ENCODE results near the gene LMX1B. TPM values are rescaled to one million over a fixed set of nuclear protein-coding genes. Genes with fewer than 3 reads are reported as not detected.

Gene LMX1B
- total and polyA plus RNA-seq, 8 donors = 0.20 TPM; not detected in 7

- H3K36me3 ChIP-seq = no peaks in the 10 kb centered on the region
- WGBS, 5 donors = 21 to 35% (median 30%) methylated on average over 13 to 20 of the region's 20 CpGs
- no peaks in the 10 kb centered on the region for H3K9me3 ChIP-seq
- H3K27me3 ChIP-seq = peaks cover 9 to 99% (median 60%) of the 10 kb centered on the region in 3 donors
- TF ChIP-seq POLR2A (IDR thresholded peaks at IDR 0.05) (no peak), POLR2AphosphoS5 (IDR thresholded peaks at IDR 0.05) (no peak), CTCF (IDR thresholded peaks at IDR 0.05) (no peak), EP300 (IDR thresholded peaks at IDR 0.05) (no peak)
- H3K4me1 ChIP-seq = peaks cover 6 to 12% (median 12%) of the 10 kb centered on the region in 4 donors
- no peak overlapping the region for H3K4me3 ChIP-seq
- H3K27ac ChIP-seq = no peak overlapping the region
- DNase-seq = no peak
- intact Hi-C loops (cut with DNase I; ENCODE audit: low total_unique reads) = no loop called here
Observed at GRCh38 chr9:126630458-126631237, 16.9 kb downstream of the LMX1B start.

GRCh38 chr9:126631254-126631653, 17.5 kb downstream of the LMX1B start:
- Histone ChIP-seq H3K9me3 (no peaks in the 10 kb centered on the region), H3K4me3 (no peak overlapping the region), H3K27me3 (peaks cover 5 to 99% (median 54%) of the 10 kb centered on the region in 3 donors), H3K27ac (no peak overlapping the region), H3K36me3 (no peaks in the 10 kb centered on the region), H3K4me1 (peaks cover 0 to 6% (median 5%) of the 10 kb centered on the region in 4 donors)
- intact Hi-C loops (cut with DNase I; ENCODE audit: low total_unique reads) = no loop called here
- DNase-seq = no peak
- 39 to 45% (median 42%) methylated on average over 6 of the region's 6 CpGs for WGBS, 5 donors
- TF ChIP-seq EP300 (IDR thresholded peaks at IDR 0.05) (no peak), POLR2AphosphoS5 (IDR thresholded peaks at IDR 0.05) (no peak), POLR2A (IDR thresholded peaks at IDR 0.05) (no peak), CTCF (IDR thresholded peaks at IDR 0.05) (no peak)

DNA sequence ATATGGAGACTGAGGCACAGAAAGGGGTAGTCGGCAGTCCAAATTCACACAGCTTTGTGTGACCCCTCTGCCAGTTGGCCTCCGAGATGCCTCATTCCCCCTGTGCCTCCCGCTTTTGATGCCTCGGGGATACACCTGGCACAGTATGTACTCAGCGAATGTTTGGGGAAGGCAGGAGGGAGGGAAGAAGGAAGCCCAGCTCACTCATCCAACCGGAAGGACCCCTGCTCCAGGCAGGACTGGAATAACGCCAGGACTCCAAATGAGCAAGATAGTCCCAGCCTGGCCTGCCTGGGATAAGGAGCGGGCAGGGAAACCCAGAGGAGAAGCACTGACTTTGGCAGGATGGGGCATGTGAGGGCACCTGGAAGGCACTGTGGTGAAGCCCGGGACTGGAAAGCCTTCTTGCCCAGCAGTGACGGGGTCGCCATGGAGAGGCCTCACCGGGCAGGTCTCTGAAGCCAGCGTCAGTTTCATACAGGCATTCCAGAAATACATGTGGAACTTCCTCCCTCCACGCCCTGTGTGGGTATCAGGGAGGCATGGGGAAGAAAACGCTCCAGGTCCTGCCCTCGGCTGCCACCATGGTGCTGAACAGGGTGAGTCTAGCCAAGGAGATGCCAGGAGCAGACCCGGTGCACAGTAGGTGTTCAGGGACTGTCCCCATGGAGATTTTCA, 20.3 kb downstream of the LMX1B start:
- intact Hi-C loops (cut with DNase I; ENCODE audit: low total_unique reads) = no loop called here
- Histone ChIP-seq H3K36me3 (no peaks in the 10 kb centered on the region), H3K27me3 (peaks cover 10 to 99% (median 51%) of the 10 kb centered on the region in 3 donors), H3K27ac (no peak overlapping the region), H3K9me3 (no peaks in the 10 kb centered on the region), H3K4me1 (peaks cover 0 to 15% (median 5%) of the 10 kb centered on the region in 4 donors), H3K4me3 (no peak overlapping the region)
- TF ChIP-seq EP300 (IDR thresholded peaks at IDR 0.05) (no peak), POLR2A (IDR thresholded peaks at IDR 0.05) (no peak), CTCF (IDR thresholded peaks at IDR 0.05) (no peak), POLR2AphosphoS5 (IDR thresholded peaks at IDR 0.05) (no peak)
- 38 to 55% (median 46%) methylated on average over 14 to 17 of the region's 17 CpGs for WGBS, 5 donors
- DNase-seq = no peak

DNA sequence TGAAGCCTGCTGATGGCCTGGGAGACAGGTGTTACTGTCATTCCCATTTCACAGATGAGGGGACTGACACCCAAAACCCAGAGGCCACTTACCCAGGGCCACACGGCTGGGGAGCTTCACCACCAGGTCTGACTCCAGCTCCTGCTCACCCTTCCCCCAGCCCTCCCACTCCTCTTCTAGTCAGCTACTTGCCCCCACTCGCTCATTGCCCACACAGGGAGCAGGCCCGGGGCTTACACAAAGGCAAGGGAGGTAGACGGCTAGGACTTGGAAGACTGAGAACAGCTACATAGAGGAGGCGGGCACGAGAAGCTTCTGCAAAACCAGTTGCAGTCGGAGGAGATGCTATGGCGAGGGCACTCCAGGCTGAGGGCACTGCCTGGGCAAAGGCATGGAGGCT, 21.3 kb downstream of the LMX1B start:
- no peak for DNase-seq
- Histone ChIP-seq H3K4me3 (no peak overlapping the region), H3K4me1 (peaks cover 0 to 16% (median 5%) of the 10 kb centered on the region in 4 donors), H3K9me3 (no peaks in the 10 kb centered on the region), H3K27ac (no peak overlapping the region), H3K27me3 (peaks cover 10 to 99% (median 49%) of the 10 kb centered on the region in 3 donors), H3K36me3 (no peaks in the 10 kb centered on the region)
- 78 to 86% (median 84%) methylated on average over 8 of the region's 8 CpGs for WGBS, 5 donors
- TF ChIP-seq POLR2A (IDR thresholded peaks at IDR 0.05) (no peak), CTCF (IDR thresholded peaks at IDR 0.05) (no peak), EP300 (IDR thresholded peaks at IDR 0.05) (no peak), POLR2AphosphoS5 (IDR thresholded peaks at IDR 0.05) (no peak)
- intact Hi-C loops (cut with DNase I; ENCODE audit: low total_unique reads) = no loop called here

Data from stomach (tissue), 9 donors.